H1 (cell line): ENCODE measurements around the gene KCNJ10.

ENCODE experiments used
- BRCA1 ChIP-seq: IDR thresholded peaks from 2 replicates; pipeline ENCODE4 v1.6.1; 2012; ENCODE audit warnings: low read depth, low read length, improper control_type of control experiment
- CTCF ChIP-seq, 3 experiments: IDR thresholded peaks; 1 replicate in 2 of 3; 2 replicates in 1 of 3; pipeline versions ENCODE4 v1.5.1 to v1.6.1; 2011; ENCODE audit warnings: low read length in 3 of 3, mild to moderate bottlenecking in 3 of 3, inconsistent platforms in 2 of 3, low read depth in 1 of 3, moderate library complexity in 1 of 3; ENCODE audit not compliant: insufficient read depth in 1 of 3; ENCODE audit errors: control extremely low read depth in 1 of 3
- RFX5 ChIP-seq: IDR thresholded peaks from 2 replicates; pipeline ENCODE4 v1.6.1; 2011; ENCODE audit warnings: low read depth, low read length, improper control_type of control experiment, borderline replicate concordance
- TAF1 ChIP-seq: IDR thresholded peaks from 2 replicates; pipeline ENCODE4 v1.6.1; 2011; ENCODE audit warnings: mild to moderate bottlenecking, low read depth, low read length

- no peak for TF ChIP-seq RFX5
- no peak for TF ChIP-seq CTCF (IDR thresholded peaks at IDR 0.05; ENCODE audit: control extremely low read depth in 1 of 3, insufficient read depth in 1 of 3, low read depth in 1 of 3, low read length in 3 of 3)
- TF ChIP-seq BRCA1 = no peak
- no peak for TF ChIP-seq TAF1
Observed at GRCh38 chr1:159949981-159950381, 120.0 kb downstream of the KCNJ10 start.
